ENCODE data around the gene IFIT2.
"Not testable (repeated sequence)": the region's sequence is repeated elsewhere in the genome, so short reads cannot be mapped to it uniquely, and the experiment has no call there.

The IFIT2 gene

GRCh38 chr10:89281606-89282395 is 20.0 kb upstream of the IFIT2 start:
- no peak for DNase-seq

GRCh38 chr10:89283025-89283935 is 18.6 kb upstream of the IFIT2 start:
- DNase-seq: no peak

- DNase-seq: no peak
These were observed 17.8 kb upstream of the IFIT2 start for GRCh38 chr10:89283936-89284475.

GRCh38 chr10:89284711-89285110 is 17.1 kb upstream of the IFIT2 start:
- not testable (repeated sequence) for DNase-seq

GRCh38 chr10:89285303-89285702 is 16.5 kb upstream of the IFIT2 start:
- DNase-seq: not testable (repeated sequence)

GRCh38 chr10:89294721-89295239 is 7.1 kb upstream of the IFIT2 start:
- no peak for DNase-seq

- DNase-seq: no peak
These were observed 6.2 kb upstream of the IFIT2 start for GRCh38 chr10:89295597-89295996.

GRCh38 chr10:89296220-89296648 is 5.6 kb upstream of the IFIT2 start:
- no peak for DNase-seq

- no peak for DNase-seq
These were observed 4.5 kb upstream of the IFIT2 start for GRCh38 chr10:89297356-89297755.

GRCh38 chr10:89297791-89298190 is 4.1 kb upstream of the IFIT2 start:
- DNase-seq: no peak

- no peak for DNase-seq
These were observed 2.8 kb upstream of the IFIT2 start for GRCh38 chr10:89299031-89299430.

- no peak for DNase-seq
These were observed 614 bp upstream of the IFIT2 start for GRCh38 chr10:89301232-89301631.

- DNase-seq: no peak
These were observed 779 bp downstream of the IFIT2 start for GRCh38 chr10:89302625-89303024.

- no peak for DNase-seq
These were observed 1.3 kb downstream of the IFIT2 start for GRCh38 chr10:89303161-89303560.

GRCh38 chr10:89304026-89304425 is 2.2 kb downstream of the IFIT2 start:
- DNase-seq: no peak

- DNase-seq: no peak
These were observed 2.6 kb downstream of the IFIT2 start for GRCh38 chr10:89304446-89304845.

GRCh38 chr10:89304925-89305324 is 3.1 kb downstream of the IFIT2 start:
- no peak for DNase-seq

- no peak for DNase-seq
These were observed 4.1 kb downstream of the IFIT2 start for GRCh38 chr10:89305766-89306433.

- DNase-seq: no peak
These were observed 4.8 kb downstream of the IFIT2 start for GRCh38 chr10:89306434-89307268.

GRCh38 chr10:89307269-89307577 is 5.4 kb downstream of the IFIT2 start:
- no peak for DNase-seq

- DNase-seq: no peak
These were observed 6.4 kb downstream of the IFIT2 start for GRCh38 chr10:89308266-89308665.

- no peak for DNase-seq
These were observed 6.9 kb downstream of the IFIT2 start for GRCh38 chr10:89308736-89309135.
